ENCODE results near the gene RNF144B.
"Not testable (repeated sequence)": the region's sequence is repeated elsewhere in the genome, so short reads cannot be mapped to it uniquely, and the experiment has no call there.

Gene RNF144B

GRCh38 chr6:18392346-18392877, 5.3 kb downstream of the RNF144B start:
- H3K4me3 ChIP-seq (ENCODE audit: severe bottlenecking): no peak overlapping the region
- H3K27ac ChIP-seq (ENCODE audit: poor library complexity, severe bottlenecking): no peak overlapping the region
- H3K36me3 ChIP-seq (ENCODE audit: low read depth): no peaks in the 10 kb centered on the region; the same call in 1 of the 2 replicates
- H3K9me3 ChIP-seq (ENCODE audit: severe bottlenecking): no peaks in the 10 kb centered on the region
- DNase-seq (ENCODE audit: low spot score) (no peak), ATAC-seq (ENCODE audit: low read depth) (no peak)
- H3K27me3 ChIP-seq (ENCODE audit: insufficient read depth, poor library complexity, severe bottlenecking): no peaks in the 10 kb centered on the region
- peaks cover 29% of the 10 kb centered on the region for H3K4me1 ChIP-seq (ENCODE audit: insufficient read depth, poor library complexity, severe bottlenecking)
- TF ChIP-seq CTCF (IDR thresholded peaks at IDR 0.05; ENCODE audit: poor library complexity, severe bottlenecking): no peak

- no peaks in the 10 kb centered on the region for H3K36me3 ChIP-seq (ENCODE audit: low read depth)
- H3K27ac ChIP-seq (ENCODE audit: poor library complexity, severe bottlenecking): no peak overlapping the region
- no peaks in the 10 kb centered on the region for H3K27me3 ChIP-seq (ENCODE audit: insufficient read depth, poor library complexity, severe bottlenecking)
- H3K4me1 ChIP-seq (ENCODE audit: insufficient read depth, poor library complexity, severe bottlenecking): peaks cover 27% of the 10 kb centered on the region
- TF ChIP-seq CTCF (IDR thresholded peaks at IDR 0.05; ENCODE audit: poor library complexity, severe bottlenecking): no peak
- no peaks in the 10 kb centered on the region for H3K9me3 ChIP-seq (ENCODE audit: severe bottlenecking)
- DNase-seq (ENCODE audit: low spot score): no peak
- ATAC-seq (ENCODE audit: low read depth): no peak
- no peak overlapping the region for H3K4me3 ChIP-seq (ENCODE audit: severe bottlenecking)
Measured at GRCh38 chr6:18393698-18394097, 6.5 kb downstream of the RNF144B start.

GRCh38 chr6:18395177-18395855, 8.2 kb downstream of the RNF144B start:
- no peak overlapping the region for H3K4me3 ChIP-seq (ENCODE audit: severe bottlenecking)
- peaks cover 10% of the 10 kb centered on the region for H3K4me1 ChIP-seq (ENCODE audit: insufficient read depth, poor library complexity, severe bottlenecking)
- DNase-seq (ENCODE audit: low spot score): no peak
- peaks cover 5% of the 10 kb centered on the region; the same call in 1 of the 2 replicates for H3K36me3 ChIP-seq (ENCODE audit: low read depth)
- H3K27ac ChIP-seq (ENCODE audit: poor library complexity, severe bottlenecking): peak overlapping the region; percentile 62
- H3K27me3 ChIP-seq (ENCODE audit: insufficient read depth, poor library complexity, severe bottlenecking): no peaks in the 10 kb centered on the region
- TF ChIP-seq CTCF (IDR thresholded peaks at IDR 0.05; ENCODE audit: poor library complexity, severe bottlenecking): no peak
- no peak for ATAC-seq (ENCODE audit: low read depth)
- H3K9me3 ChIP-seq (ENCODE audit: severe bottlenecking): no peaks in the 10 kb centered on the region

GRCh38 chr6:18395856-18396197, 8.7 kb downstream of the RNF144B start:
- no peak for TF ChIP-seq CTCF (IDR thresholded peaks at IDR 0.05; ENCODE audit: poor library complexity, severe bottlenecking)
- DNase-seq (ENCODE audit: low spot score): no peak
- Histone ChIP-seq H3K4me3 (ENCODE audit: severe bottlenecking) (no peak overlapping the region), H3K27me3 (ENCODE audit: insufficient read depth, poor library complexity, severe bottlenecking) (no peaks in the 10 kb centered on the region), H3K27ac (ENCODE audit: poor library complexity, severe bottlenecking) (peak overlapping the region; percentile 62), H3K36me3 (ENCODE audit: low read depth) (peaks cover 5% of the 10 kb centered on the region; the same call in 1 of the 2 replicates), H3K4me1 (ENCODE audit: insufficient read depth, poor library complexity, severe bottlenecking) (peaks cover 9% of the 10 kb centered on the region), H3K9me3 (ENCODE audit: severe bottlenecking) (no peaks in the 10 kb centered on the region)
- peak; percentile 53 for ATAC-seq (ENCODE audit: low read depth)

- peaks cover 5% of the 10 kb centered on the region; the same call in 1 of the 2 replicates for H3K36me3 ChIP-seq (ENCODE audit: low read depth)
Measured at GRCh38 chr6:18397701-18398100, 10.6 kb downstream of the RNF144B start.

GRCh38 chr6:18398225-18398624, 11.1 kb downstream of the RNF144B start:
- H3K4me1 ChIP-seq (ENCODE audit: insufficient read depth, poor library complexity, severe bottlenecking): not testable (repeated sequence)

More at GRCh38 chr6:18397701-18398100, 10.6 kb downstream of the RNF144B start:
- H3K9me3 ChIP-seq (ENCODE audit: severe bottlenecking): no peaks in the 10 kb centered on the region
- no peak for DNase-seq (ENCODE audit: low spot score)
- H3K27me3 ChIP-seq (ENCODE audit: insufficient read depth, poor library complexity, severe bottlenecking): no peaks in the 10 kb centered on the region
- ATAC-seq (ENCODE audit: low read depth): no peak
- H3K4me3 ChIP-seq (ENCODE audit: severe bottlenecking): no peak overlapping the region
- no peak overlapping the region for H3K27ac ChIP-seq (ENCODE audit: poor library complexity, severe bottlenecking)
- H3K4me1 ChIP-seq (ENCODE audit: insufficient read depth, poor library complexity, severe bottlenecking): peaks cover 9% of the 10 kb centered on the region
- TF ChIP-seq CTCF (IDR thresholded peaks at IDR 0.05; ENCODE audit: poor library complexity, severe bottlenecking): no peak

More at GRCh38 chr6:18398225-18398624, 11.1 kb downstream of the RNF144B start:
- not testable (repeated sequence) for H3K9me3 ChIP-seq (ENCODE audit: severe bottlenecking); H3K4me3 ChIP-seq (ENCODE audit: severe bottlenecking); H3K27me3 ChIP-seq (ENCODE audit: insufficient read depth, poor library complexity, severe bottlenecking); DNase-seq (ENCODE audit: low spot score); H3K36me3 ChIP-seq (ENCODE audit: low read depth); ATAC-seq (ENCODE audit: low read depth); H3K27ac ChIP-seq (ENCODE audit: poor library complexity, severe bottlenecking)

Data from RWPE2 (cell line).